22Rv1 (cell line): ENCODE measurements around the gene ADGRG6.

Experiments used
- H3K27ac ChIP-seq: fragments of 450-650 bp; 2 replicates; pipeline ENCODE4 v1.5.1; 2017
- ZFX ChIP-seq: fragments of 450-650 bp; IDR thresholded peaks from 2 replicates; pipeline ENCODE4 v1.6.1; 2017; ENCODE audit warnings: antibody characterized with exemption, borderline replicate concordance
- TF ChIP-seq, protein P1 (sequence below): fragments of 450-650 bp; IDR thresholded peaks from 2 replicates; pipeline ENCODE4 v1.5.1; 2017; ENCODE audit warnings: mild to moderate bottlenecking

ADGRG6 gene

DNA sequence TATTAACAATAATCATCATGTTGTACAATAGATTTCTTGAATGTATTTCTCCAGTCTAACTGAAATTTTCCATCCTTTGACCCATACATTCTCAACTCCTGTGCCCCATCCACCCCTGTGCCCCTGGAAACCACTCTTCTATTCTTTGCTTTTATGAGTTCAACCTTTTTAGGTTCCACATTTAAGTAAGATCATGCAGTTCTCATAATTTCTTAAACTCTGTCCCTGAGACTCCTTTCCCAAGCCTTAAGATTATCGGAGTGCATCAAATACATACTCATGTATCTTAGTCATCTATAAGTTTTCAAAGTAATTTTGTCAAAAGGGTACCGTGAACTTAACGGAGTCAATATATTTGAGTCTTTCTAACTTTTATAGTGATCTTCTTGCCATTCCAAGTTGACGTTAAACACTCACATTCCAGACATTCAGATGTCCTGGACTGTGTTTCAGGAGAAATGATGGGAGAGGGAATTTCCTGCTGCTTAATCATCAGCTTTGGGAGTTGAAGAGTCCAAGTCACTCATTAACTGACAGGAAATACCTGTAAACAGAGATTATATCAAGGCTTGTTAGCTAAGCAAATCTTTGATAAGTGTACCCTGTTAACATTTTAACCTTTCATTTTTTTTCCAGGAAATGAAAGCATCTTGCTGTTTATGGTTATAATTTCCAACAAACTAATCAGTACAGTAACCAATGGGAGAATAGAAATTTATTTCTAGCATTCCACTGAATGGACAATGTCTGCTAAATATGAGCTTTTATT is 73.3 kb downstream of the ADGRG6 start:
- TF ChIP-seq, protein P1, sequence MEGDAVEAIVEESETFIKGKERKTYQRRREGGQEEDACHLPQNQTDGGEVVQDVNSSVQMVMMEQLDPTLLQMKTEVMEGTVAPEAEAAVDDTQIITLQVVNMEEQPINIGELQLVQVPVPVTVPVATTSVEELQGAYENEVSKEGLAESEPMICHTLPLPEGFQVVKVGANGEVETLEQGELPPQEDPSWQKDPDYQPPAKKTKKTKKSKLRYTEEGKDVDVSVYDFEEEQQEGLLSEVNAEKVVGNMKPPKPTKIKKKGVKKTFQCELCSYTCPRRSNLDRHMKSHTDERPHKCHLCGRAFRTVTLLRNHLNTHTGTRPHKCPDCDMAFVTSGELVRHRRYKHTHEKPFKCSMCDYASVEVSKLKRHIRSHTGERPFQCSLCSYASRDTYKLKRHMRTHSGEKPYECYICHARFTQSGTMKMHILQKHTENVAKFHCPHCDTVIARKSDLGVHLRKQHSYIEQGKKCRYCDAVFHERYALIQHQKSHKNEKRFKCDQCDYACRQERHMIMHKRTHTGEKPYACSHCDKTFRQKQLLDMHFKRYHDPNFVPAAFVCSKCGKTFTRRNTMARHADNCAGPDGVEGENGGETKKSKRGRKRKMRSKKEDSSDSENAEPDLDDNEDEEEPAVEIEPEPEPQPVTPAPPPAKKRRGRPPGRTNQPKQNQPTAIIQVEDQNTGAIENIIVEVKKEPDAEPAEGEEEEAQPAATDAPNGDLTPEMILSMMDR: no peak
- TF ChIP-seq ZFX: no peak
- H3K27ac ChIP-seq: peak overlapping the region; percentile 57

DNA sequence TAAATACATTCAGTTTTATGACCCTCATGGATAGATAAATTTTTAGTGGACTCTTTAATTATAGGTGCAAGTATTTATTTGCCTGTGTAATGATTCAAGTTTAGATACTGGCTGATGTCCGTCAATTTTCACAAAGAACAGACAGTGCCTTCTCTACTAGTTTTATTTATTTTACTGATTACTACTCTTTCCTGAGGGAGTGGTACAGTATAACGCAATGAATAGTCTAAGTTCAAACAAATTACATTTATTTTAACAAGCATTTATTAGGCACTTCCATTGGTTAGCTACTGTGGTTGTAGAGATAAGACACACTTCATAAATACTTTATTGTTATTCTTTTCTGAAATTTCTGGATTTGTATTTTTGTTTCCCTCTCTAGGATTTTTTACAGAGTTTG is 74.3 kb downstream of the ADGRG6 start:
- TF ChIP-seq, protein P1: no peak
- no peak for TF ChIP-seq ZFX
- H3K27ac ChIP-seq: peak overlapping the region; percentile 57

DNA sequence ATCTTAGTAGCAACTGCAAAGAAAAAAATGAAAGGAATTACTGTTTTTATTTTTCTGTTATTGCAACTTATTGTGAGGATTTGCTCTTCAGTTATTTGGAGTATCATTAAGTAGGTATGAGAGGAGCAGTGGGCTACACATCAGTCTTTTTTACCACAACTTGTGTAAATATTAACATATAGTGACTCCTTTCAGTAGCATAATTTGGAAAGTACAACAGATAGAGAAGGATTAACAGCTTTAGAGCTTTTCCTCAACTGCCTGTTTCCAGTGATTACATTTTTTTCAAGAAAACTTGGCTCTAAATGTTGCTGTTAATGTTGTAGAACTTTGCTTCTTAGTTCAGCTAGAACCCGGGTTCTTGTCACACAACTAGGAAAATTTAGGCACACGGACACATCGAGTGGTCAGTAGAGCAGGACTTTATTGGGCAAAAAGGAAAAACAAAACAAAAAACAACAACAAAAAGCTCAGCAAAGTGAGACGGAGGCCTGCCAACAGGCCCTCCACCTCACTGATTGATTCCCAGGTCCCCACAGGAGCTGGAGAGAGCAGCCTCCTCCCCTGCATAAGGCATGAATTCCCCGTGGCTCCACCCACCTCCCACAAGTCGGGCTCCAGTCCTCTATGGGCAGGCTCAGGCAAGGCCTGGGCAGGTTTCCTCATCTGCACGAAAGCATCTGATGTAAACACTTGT is 75.1 kb downstream of the ADGRG6 start:
- no peak for TF ChIP-seq ZFX
- TF ChIP-seq, protein P1: no peak
- peak overlapping the region; percentile 57 for H3K27ac ChIP-seq

DNA sequence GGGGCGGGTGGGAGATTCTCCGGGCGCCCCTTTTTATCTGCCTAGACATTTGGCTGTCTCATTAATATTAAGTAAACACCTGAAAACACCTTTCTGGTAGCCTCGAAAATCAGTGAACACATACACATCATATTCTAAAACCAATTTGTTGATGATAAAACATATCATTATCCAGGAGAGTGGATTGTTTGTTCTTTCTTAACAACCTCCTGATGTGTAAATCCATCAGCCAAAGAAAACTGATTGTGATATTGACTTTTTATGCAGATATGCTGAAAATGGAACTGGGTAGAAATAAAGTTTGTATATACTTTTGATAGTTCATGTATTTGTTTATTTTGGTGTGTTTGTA is 75.7 kb downstream of the ADGRG6 start:
- TF ChIP-seq, protein P1: no peak
- no peak for TF ChIP-seq ZFX
- peak overlapping the region; percentile 57 for H3K27ac ChIP-seq

DNA sequence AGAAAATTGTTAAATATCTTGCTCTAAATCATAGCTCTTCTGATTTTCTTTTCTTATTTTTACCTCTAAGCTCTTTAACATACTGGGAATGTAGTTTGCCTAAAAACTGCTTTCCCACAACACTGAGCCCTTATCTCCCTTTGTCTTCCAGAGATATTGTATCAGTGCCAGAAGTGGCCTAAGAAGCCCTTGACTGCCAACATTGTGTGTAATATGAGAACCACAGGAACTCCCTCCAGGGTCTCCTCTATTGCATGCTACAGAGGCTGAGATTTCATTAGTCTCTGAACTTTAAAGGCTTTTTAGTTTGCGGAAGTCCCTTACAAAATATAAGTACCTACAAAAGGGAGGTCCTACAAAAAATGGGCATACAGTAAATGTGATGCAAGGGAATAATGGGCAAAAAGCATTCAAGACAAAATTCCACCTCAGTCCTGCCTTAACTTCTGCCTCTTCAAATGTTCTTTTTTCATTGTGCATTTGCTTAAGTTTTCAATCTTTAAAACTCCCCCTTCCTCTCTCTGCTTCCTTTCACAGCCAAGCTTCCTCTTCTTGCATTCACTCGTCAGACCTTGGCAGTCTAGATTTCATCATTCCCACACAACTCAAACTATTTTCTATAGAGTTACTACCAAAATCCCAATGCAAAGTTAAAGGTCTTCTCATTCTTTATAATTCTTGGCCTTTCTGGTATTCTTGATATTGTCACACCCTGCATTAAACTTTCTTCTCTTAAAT is 76.5 kb downstream of the ADGRG6 start:
- H3K27ac ChIP-seq: peak overlapping the region; percentile 57; the same call in 1 of the 2 replicates

DNA sequence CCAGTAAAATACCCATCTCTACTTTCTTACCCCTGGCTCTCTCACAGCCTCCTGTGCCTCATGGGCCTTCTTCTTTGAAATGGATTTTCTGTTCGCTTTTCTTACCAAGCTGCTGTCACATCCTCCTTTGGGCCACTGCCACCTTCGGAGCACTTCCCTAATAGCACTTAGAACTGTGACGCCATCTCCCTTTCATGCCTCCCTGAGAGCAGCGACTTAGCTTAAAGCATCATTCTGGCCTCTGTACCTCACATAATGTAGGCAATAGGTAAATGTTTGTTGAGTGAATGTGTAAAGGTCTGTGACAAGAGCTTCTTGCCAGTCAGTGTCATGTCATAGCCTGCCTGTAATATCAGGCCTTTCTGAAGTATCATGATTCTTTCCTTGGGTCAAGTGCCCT is 78.8 kb downstream of the ADGRG6 start:
- TF ChIP-seq ZFX: no peak
- H3K27ac ChIP-seq: no peak overlapping the region

More for the DNA sequence above, 76.5 kb downstream of the ADGRG6 start:
- TF ChIP-seq ZFX: no peak
- TF ChIP-seq, protein P1: no peak

DNA sequence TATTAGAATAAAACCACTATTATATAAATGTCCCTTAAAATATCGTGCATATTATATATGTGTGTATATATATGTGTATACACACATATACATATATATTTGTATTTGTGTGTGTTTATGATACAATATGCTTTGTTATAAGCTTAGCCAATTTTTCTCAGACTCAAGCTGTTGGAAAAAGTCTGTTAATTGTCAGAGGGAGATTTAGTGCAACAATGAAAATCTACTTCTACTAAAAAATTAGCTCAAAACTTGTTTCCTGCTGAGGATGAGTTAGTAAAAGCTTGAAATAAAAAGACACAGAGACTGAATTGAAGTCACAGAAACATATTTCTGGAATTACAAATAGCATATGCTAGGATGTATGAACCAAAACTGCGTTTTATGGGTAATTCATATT is 79.4 kb downstream of the ADGRG6 start:
- no peak overlapping the region for H3K27ac ChIP-seq
- TF ChIP-seq, protein P1: no peak
- TF ChIP-seq ZFX: no peak
